HG03280 (cell line): ENCODE results near the gene TTLL11.
"Not testable (repeated sequence)": the region's sequence is repeated elsewhere in the genome, so short reads cannot be mapped to it uniquely, and the experiment has no call there.

Experiments
- ATAC-seq: cut with Tn5 transposase; IDR thresholded peaks from one replicate; pipeline ENCODE4 v1.9.1; 2021; ENCODE audit warnings: mild to moderate bottlenecking, moderate library complexity; ENCODE audit not compliant: unreplicated experiment

Gene TTLL11

GRCh38 chr9:122011818-122012498 lies 81.2 kb downstream of the TTLL11 start:
- no peak for ATAC-seq

GRCh38 chr9:122008559-122008958 lies 84.5 kb downstream of the TTLL11 start:
- no peak for ATAC-seq

- no peak for ATAC-seq
Observed at GRCh38 chr9:122007837-122008236, 85.3 kb downstream of the TTLL11 start.

- no peak for ATAC-seq
Observed at GRCh38 chr9:122005597-122005996, 87.5 kb downstream of the TTLL11 start.

GRCh38 chr9:122004589-122004988 lies 88.5 kb downstream of the TTLL11 start:
- no peak for ATAC-seq

GRCh38 chr9:122001491-122002201 lies 91.5 kb downstream of the TTLL11 start:
- ATAC-seq = no peak

- ATAC-seq = not testable (repeated sequence)
Observed at GRCh38 chr9:122000526-122000925, 92.6 kb downstream of the TTLL11 start.

- no peak for ATAC-seq
Observed at GRCh38 chr9:121999556-121999955, 93.6 kb downstream of the TTLL11 start.

GRCh38 chr9:121998513-121999049 lies 94.5 kb downstream of the TTLL11 start:
- ATAC-seq = no peak

- ATAC-seq = no peak
Observed at GRCh38 chr9:121997791-121998190, 95.3 kb downstream of the TTLL11 start.

GRCh38 chr9:121996783-121997182 lies 96.3 kb downstream of the TTLL11 start:
- ATAC-seq = no peak

GRCh38 chr9:121995997-121996396 lies 97.1 kb downstream of the TTLL11 start:
- ATAC-seq = no peak

GRCh38 chr9:121992571-121993212 lies 100.4 kb downstream of the TTLL11 start:
- no peak for ATAC-seq

- ATAC-seq = no peak
Observed at GRCh38 chr9:121991307-121991661, 101.8 kb downstream of the TTLL11 start.

GRCh38 chr9:121990600-121991306 lies 102.4 kb downstream of the TTLL11 start:
- ATAC-seq = no peak

GRCh38 chr9:121989010-121989409 lies 104.1 kb downstream of the TTLL11 start:
- ATAC-seq = no peak

GRCh38 chr9:121987314-121987713 lies 105.8 kb downstream of the TTLL11 start:
- ATAC-seq = no peak

- ATAC-seq = no peak
Observed at GRCh38 chr9:121985792-121986494, 107.2 kb downstream of the TTLL11 start.

- ATAC-seq = no peak
Observed at GRCh38 chr9:121984726-121985402, 108.2 kb downstream of the TTLL11 start.

- ATAC-seq = no peak
Observed at GRCh38 chr9:121983736-121984135, 109.4 kb downstream of the TTLL11 start.
